Ishikawa (cell line): Measurements from ENCODE around the gene FALEC.
A peak's percentile ranks its signal among the peaks of the same experiment; 100 is the strongest.

ENCODE experiments used
- CEBPB ChIP-seq: IDR thresholded peaks from 2 replicates; pipeline ENCODE4 v1.6.1; 2012
- CREB1 ChIP-seq: IDR thresholded peaks from 2 replicates; pipeline ENCODE4 v1.6.1; 2012; ENCODE audit warnings: low read depth
- EGR1 ChIP-seq: IDR thresholded peaks from 2 replicates; pipeline ENCODE4 v1.6.1; 2012
- EP300 ChIP-seq: IDR thresholded peaks from 2 replicates; pipeline ENCODE4 v1.6.1; 2012; ENCODE audit warnings: borderline replicate concordance
- FOXM1 ChIP-seq: IDR thresholded peaks from 2 replicates; pipeline ENCODE4 v1.6.1; 2012; ENCODE audit warnings: low read depth, borderline replicate concordance
- MAX ChIP-seq: IDR thresholded peaks from 2 replicates; pipeline ENCODE4 v1.6.1; 2012
- NFIC ChIP-seq: IDR thresholded peaks from 2 replicates; pipeline ENCODE4 v1.6.1; 2012
- RAD21 ChIP-seq: IDR thresholded peaks from 2 replicates; pipeline ENCODE4 v1.6.1; 2012; ENCODE audit warnings: low read depth
- REST ChIP-seq: IDR thresholded peaks from 2 replicates; pipeline ENCODE4 v1.6.1; 2012; ENCODE audit warnings: low read depth, mild to moderate bottlenecking
- TAF1 ChIP-seq: IDR thresholded peaks from 2 replicates; pipeline ENCODE4 v1.6.1; 2012; ENCODE audit warnings: low read depth, mild to moderate bottlenecking
- TCF12 ChIP-seq: IDR thresholded peaks from 2 replicates; pipeline ENCODE4 v1.6.1; 2012; ENCODE audit warnings: low read depth
- TEAD4 ChIP-seq: IDR thresholded peaks from 2 replicates; pipeline ENCODE4 v1.6.1; 2012
- USF1 ChIP-seq: IDR thresholded peaks from 2 replicates; pipeline ENCODE4 v1.6.1; 2012
- YY1 ChIP-seq: IDR thresholded peaks from 2 replicates; pipeline ENCODE4 v1.6.1; 2012; ENCODE audit warnings: low read depth
- ZBTB7A ChIP-seq: IDR thresholded peaks from 2 replicates; pipeline ENCODE4 v1.6.1; 2012; ENCODE audit warnings: low read depth

The FALEC gene

GRCh38 chr1:150552128-150552910 lies 36.8 kb downstream of the FALEC start:
- TF ChIP-seq USF1, result no peak
- TF ChIP-seq CEBPB, result peak; percentile 54; the same call in 1 of the 2 replicates
- TF ChIP-seq REST, result peak; percentile 21; the same call in 1 of the 2 replicates

GRCh38 chr1:150552911-150553289 lies 37.3 kb downstream of the FALEC start:
- TF ChIP-seq CEBPB (no peak), CREB1 (no peak), TEAD4 (no peak), TCF12 (no peak), MAX (no peak), YY1 (no peak), TAF1 (no peak), ZBTB7A (no peak), RAD21 (no peak), REST (no peak), EGR1 (no peak), EP300 (no peak), USF1 (no peak), NFIC (no peak), FOXM1 (no peak)

GRCh38 chr1:150553392-150554085 lies 38.0 kb downstream of the FALEC start:
- no peak for TF ChIP-seq YY1
- no peak for TF ChIP-seq MAX
- TF ChIP-seq EGR1, result no peak
- no peak for TF ChIP-seq EP300
- no peak for TF ChIP-seq TAF1
- TF ChIP-seq FOXM1, result no peak
- TF ChIP-seq TEAD4, result no peak
- no peak for TF ChIP-seq USF1
- no peak for TF ChIP-seq REST
- no peak for TF ChIP-seq RAD21
- no peak for TF ChIP-seq CEBPB
- TF ChIP-seq ZBTB7A, result no peak
- no peak for TF ChIP-seq NFIC
- TF ChIP-seq TCF12, result no peak

GRCh38 chr1:150554086-150554452 lies 38.5 kb downstream of the FALEC start:
- TF ChIP-seq FOXM1, result no peak
- TF ChIP-seq ZBTB7A, result no peak
- no peak for TF ChIP-seq RAD21
- TF ChIP-seq REST, result no peak
- no peak for TF ChIP-seq CEBPB
- TF ChIP-seq TEAD4, result no peak
- TF ChIP-seq EP300, result no peak
